Mesenchymal stem cell (in vitro differentiated cells and primary cell): ENCODE results near the gene PCIF1.

Source experiments
- DNase-seq: peaks from one replicate; pipeline ENCODE4 v3.0.0-alpha.2; 2013
- H2AFZ ChIP-seq: one replicate; pipeline ENCODE4 v1.6.1; 2013; ENCODE audit warnings: low read depth, mild to moderate bottlenecking, control low read depth, inconsistent platforms, low read length, moderate library complexity
- H2AK5ac ChIP-seq: 2 replicates; pipeline ENCODE4 v1.6.1; 2013; ENCODE audit warnings: low read length, moderate library complexity, mild to moderate bottlenecking, inconsistent platforms; ENCODE audit not compliant: severe bottlenecking
- H2BK120ac ChIP-seq: one replicate; pipeline ENCODE4 v1.6.1; 2013; ENCODE audit warnings: low read depth, mild to moderate bottlenecking, inconsistent platforms, low read length, moderate library complexity
- H2BK12ac ChIP-seq, 2 experiments: one replicate each; pipeline ENCODE4 v1.6.1; 2013; ENCODE audit warnings: inconsistent platforms in 2 of 2, low read length in 2 of 2, mild to moderate bottlenecking in 2 of 2, moderate library complexity in 2 of 2, control low read depth in 1 of 2
- H2BK15ac ChIP-seq: one replicate; pipeline ENCODE4 v1.6.1; 2013; ENCODE audit warnings: mild to moderate bottlenecking, low read depth, inconsistent platforms; ENCODE audit not compliant: poor library complexity, severe bottlenecking
- H2BK5ac ChIP-seq: 2 replicates; pipeline ENCODE4 v1.6.1; 2013; ENCODE audit warnings: low read depth, mild to moderate bottlenecking, low read length, control low read depth, inconsistent platforms; ENCODE audit not compliant: poor library complexity, severe bottlenecking
- H3K14ac ChIP-seq, 2 experiments: one replicate each; pipeline ENCODE4 v1.6.1; 2013; ENCODE audit warnings: inconsistent platforms in 2 of 2, low read length in 2 of 2, control low read depth in 1 of 2, mild to moderate bottlenecking in 1 of 2, moderate library complexity in 1 of 2
- H3K18ac ChIP-seq, 2 experiments: one replicate each; pipeline ENCODE4 v1.6.1; 2013; ENCODE audit warnings: inconsistent platforms in 2 of 2, low read length in 2 of 2, control low read depth in 1 of 2, low read depth in 1 of 2, mild to moderate bottlenecking in 1 of 2
- H3K23ac ChIP-seq, 2 experiments: one replicate each; pipeline ENCODE4 v1.6.1; 2013; ENCODE audit warnings: inconsistent platforms in 2 of 2, low read length in 2 of 2, mild to moderate bottlenecking in 2 of 2, moderate library complexity in 2 of 2, control low read depth in 1 of 2
- H3K27ac ChIP-seq: 2 replicates; pipeline ENCODE4 v1.5.1; 2013; ENCODE audit warnings: mild to moderate bottlenecking, moderate library complexity, low read length, control low read depth, inconsistent platforms; ENCODE audit not compliant: poor library complexity, severe bottlenecking
- H3K27me3 ChIP-seq, 2 experiments: 2 replicates each; pipeline versions ENCODE4 v1.6.1 to v1.7.0; 2013; ENCODE audit warnings: low read length in 2 of 2, mild to moderate bottlenecking in 2 of 2, moderate library complexity in 2 of 2, control low read depth in 1 of 2, inconsistent platforms in 1 of 2; ENCODE audit not compliant: control insufficient read depth in 1 of 2, insufficient read depth in 1 of 2
- H3K36me3 ChIP-seq, 2 experiments: 2 replicates each; pipeline versions ENCODE4 v1.6.1 to v1.7.0; 2013; ENCODE audit warnings: low read length in 2 of 2, control low read depth in 1 of 2, inconsistent platforms in 1 of 2, low read depth in 1 of 2, mild to moderate bottlenecking in 1 of 2; ENCODE audit not compliant: insufficient read depth in 2 of 2, control insufficient read depth in 1 of 2
- H3K4ac ChIP-seq, 2 experiments: one replicate each; pipeline ENCODE4 v1.6.1; 2013; ENCODE audit warnings: inconsistent platforms in 2 of 2, low read length in 2 of 2, mild to moderate bottlenecking in 2 of 2, moderate library complexity in 2 of 2, control low read depth in 1 of 2, low read depth in 1 of 2
- H3K4me1 ChIP-seq: 2 replicates; pipeline ENCODE4 v1.6.1; 2013; ENCODE audit warnings: low read depth, low read length, control low read depth; ENCODE audit not compliant: control insufficient read depth, insufficient read depth
- H3K4me2 ChIP-seq: 2 replicates; pipeline ENCODE4 v1.6.1; 2013; ENCODE audit warnings: low read length, mild to moderate bottlenecking, inconsistent platforms; ENCODE audit not compliant: poor library complexity, severe bottlenecking
- H3K4me3 ChIP-seq, 2 experiments: 2 replicates each; pipeline versions ENCODE4 v1.5.1 to v1.7.0; 2013; ENCODE audit warnings: low read length in 2 of 2, mild to moderate bottlenecking in 2 of 2, control low read depth in 1 of 2, low read depth in 1 of 2; ENCODE audit not compliant: insufficient read depth in 1 of 2
- H3K79me1 ChIP-seq: replicated peaks from 2 replicates; pipeline ENCODE4 v1.6.1; 2013; ENCODE audit warnings: mild to moderate bottlenecking, control low read depth, low read length, inconsistent platforms; ENCODE audit not compliant: poor library complexity, severe bottlenecking
- H3K9ac ChIP-seq: 2 replicates; pipeline ENCODE4 v1.7.0; 2013; ENCODE audit warnings: mild to moderate bottlenecking, low read length, moderate library complexity
- H3K9me3 ChIP-seq: 2 replicates; pipeline ENCODE4 v1.7.0; 2013; ENCODE audit warnings: mild to moderate bottlenecking, low read length; ENCODE audit not compliant: control insufficient read depth
- H4K8ac ChIP-seq: one replicate; pipeline ENCODE4 v1.6.1; 2013; ENCODE audit warnings: inconsistent platforms, mild to moderate bottlenecking, low read length, moderate library complexity
- H4K91ac ChIP-seq: one replicate; pipeline ENCODE4 v1.6.1; 2013; ENCODE audit warnings: mild to moderate bottlenecking, low read length, inconsistent platforms
- WGBS: methylation state at CpG from one replicate; pipeline ENCODE4 v1.1.7; 2013; ENCODE audit warnings: mixed read lengths; 5-methylcytosine and 5-hydroxymethylcytosine counted together

PCIF1 gene

GRCh38 chr20:45890077-45890984 lies 44.2 kb upstream of the PCIF1 start:
- Histone ChIP-seq H3K4ac (peak overlapping the region; percentile 39 to 91), H3K4me1 (peaks cover 33% of the 10 kb centered on the region), H2BK15ac (peak overlapping the region; percentile 100), H3K9ac (peak overlapping the region; percentile 91), H3K27ac (no peak overlapping the region), H2BK120ac (peak overlapping the region; percentile 88), H3K18ac (peak overlapping the region; percentile 88 to 98), H3K4me2 (peak overlapping the region; percentile 99), H2AK5ac (peak overlapping the region; percentile 28), H3K27me3 (no peaks in the 10 kb centered on the region), H2AFZ (peak overlapping the region; percentile 81), H3K14ac (peak overlapping the region in 1 of 2 experiments; percentile 61), H3K36me3 (peaks cover 42 to 61% of the 10 kb centered on the region in 2 experiments), H3K79me1 (peaks cover 38% of the 10 kb centered on the region), H2BK12ac (peak overlapping the region; percentile 14 to 93), H4K8ac (peak overlapping the region; percentile 81), H3K9me3 (no peaks in the 10 kb centered on the region), H3K23ac (peak overlapping the region in 1 of 2 experiments; percentile 77), H3K4me3 (peak overlapping the region; percentile 78 to 88), H4K91ac (peak overlapping the region; percentile 74), H2BK5ac (peak overlapping the region; percentile 40)
- peak; percentile 90 for DNase-seq
- 2% methylated on average over 78 of the region's 79 CpGs for WGBS

- 3% methylated on average over 64 of the region's 78 CpGs for WGBS
- Histone ChIP-seq H2BK12ac (peak within 1 kb of the TSS; percentile 14 to 93), H3K4me1 (peaks cover 33% of the 10 kb centered on the region), H3K27me3 (no peaks in the 10 kb centered on the region), H2AK5ac (peak within 1 kb of the TSS; percentile 28), H3K9me3 (no peaks in the 10 kb centered on the region), H3K18ac (peak within 1 kb of the TSS; percentile 88 to 98), H3K4me2 (peak within 1 kb of the TSS; percentile 99), H3K14ac (peak within 1 kb of the TSS in 1 of 2 experiments; percentile 90), H2BK5ac (peak within 1 kb of the TSS; percentile 40), H3K79me1 (peaks cover 37% of the 10 kb centered on the region), H3K36me3 (peaks cover 50 to 66% of the 10 kb centered on the region in 2 experiments), H3K9ac (peak within 1 kb of the TSS; percentile 91), H2AFZ (peak within 1 kb of the TSS; percentile 88), H3K27ac (peak within 1 kb of the TSS; percentile 25), H2BK120ac (peak within 1 kb of the TSS; percentile 88), H3K4ac (peak within 1 kb of the TSS; percentile 39 to 96), H4K91ac (peak within 1 kb of the TSS; percentile 78), H3K4me3 (peak within 1 kb of the TSS; percentile 78 to 88), H4K8ac (peak within 1 kb of the TSS; percentile 81), H3K23ac (peak within 1 kb of the TSS in 1 of 2 experiments; percentile 77), H2BK15ac (peak within 1 kb of the TSS; percentile 100)
- DNase-seq, result peak; percentile 95
Measured at GRCh38 chr20:45890985-45891983, 43.2 kb upstream of the PCIF1 start, which contains the start of the genes CTSA and NEURL2. Gene CTSA, plus strand, starts transcription at chr20:45891335. Its CDS starts 234 bp downstream, at chr20:45891569. Gene NEURL2, minus strand, starts transcription at chr20:45891208. Its CDS starts 217 bp downstream, at chr20:45890991.

GRCh38 chr20:45892049-45892825 lies 42.2 kb upstream of the PCIF1 start:
- Histone ChIP-seq H2AFZ (no peak overlapping the region), H2BK5ac (no peak overlapping the region), H3K27ac (no peak overlapping the region)

More at GRCh38 chr20:45892049-45892825, 42.2 kb upstream of the PCIF1 start:
- H3K18ac ChIP-seq, result no peak overlapping the region
- no peak overlapping the region for H2AK5ac ChIP-seq
- peaks cover 30% of the 10 kb centered on the region for H3K4me1 ChIP-seq
- no peaks in the 10 kb centered on the region for H3K27me3 ChIP-seq
- 92% methylated on average over 9 of the region's 9 CpGs for WGBS
- peak overlapping the region in 1 of 2 experiments; percentile 57 for H2BK12ac ChIP-seq
- peak overlapping the region; percentile 78 to 88 for H3K4me3 ChIP-seq
- no peak overlapping the region for H4K91ac ChIP-seq
- peak overlapping the region in 1 of 2 experiments; percentile 96 for H3K4ac ChIP-seq
- no peak overlapping the region for H2BK120ac ChIP-seq
- peak; percentile 52 for DNase-seq
- no peak overlapping the region for H3K14ac ChIP-seq
- H3K9ac ChIP-seq, result peak overlapping the region; percentile 91
- H3K4me2 ChIP-seq, result peak overlapping the region; percentile 99
- H3K36me3 ChIP-seq, result peaks cover 51 to 64% of the 10 kb centered on the region in 2 experiments
- H3K23ac ChIP-seq, result no peak overlapping the region
- no peak overlapping the region for H2BK15ac ChIP-seq
- peaks cover 30% of the 10 kb centered on the region for H3K79me1 ChIP-seq
- no peaks in the 10 kb centered on the region for H3K9me3 ChIP-seq
- H4K8ac ChIP-seq, result no peak overlapping the region
